NCI-H526 treated with DMSO at 0.1 percent for 48 hours (cell line): ENCODE data around the gene MMP28.

Experiments
- DNase-seq: peaks from one replicate; lab custom pipeline; 2025; lab: John Stamatoyannopoulos, UW

The MMP28 gene, protein sequence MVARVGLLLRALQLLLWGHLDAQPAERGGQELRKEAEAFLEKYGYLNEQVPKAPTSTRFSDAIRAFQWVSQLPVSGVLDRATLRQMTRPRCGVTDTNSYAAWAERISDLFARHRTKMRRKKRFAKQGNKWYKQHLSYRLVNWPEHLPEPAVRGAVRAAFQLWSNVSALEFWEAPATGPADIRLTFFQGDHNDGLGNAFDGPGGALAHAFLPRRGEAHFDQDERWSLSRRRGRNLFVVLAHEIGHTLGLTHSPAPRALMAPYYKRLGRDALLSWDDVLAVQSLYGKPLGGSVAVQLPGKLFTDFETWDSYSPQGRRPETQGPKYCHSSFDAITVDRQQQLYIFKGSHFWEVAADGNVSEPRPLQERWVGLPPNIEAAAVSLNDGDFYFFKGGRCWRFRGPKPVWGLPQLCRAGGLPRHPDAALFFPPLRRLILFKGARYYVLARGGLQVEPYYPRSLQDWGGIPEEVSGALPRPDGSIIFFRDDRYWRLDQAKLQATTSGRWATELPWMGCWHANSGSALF

GRCh38 chr17:35795007-35795870 lies at the start of gene MMP28:
Gene MMP28, minus strand, starts transcription at chr17:35795641. Its CDS starts 264 bp downstream, at chr17:35795377.
- DNase-seq: no peak

GRCh38 chr17:35844547-35844946 lies 49.1 kb upstream of the MMP28 start:
- DNase-seq: no peak

GRCh38 chr17:35843698-35844097 lies 48.3 kb upstream of the MMP28 start:
- DNase-seq: no peak

GRCh38 chr17:35842239-35842638 lies 46.8 kb upstream of the MMP28 start:
- no peak for DNase-seq

GRCh38 chr17:35841505-35841904 lies 46.1 kb upstream of the MMP28 start:
- no peak for DNase-seq

DNA sequence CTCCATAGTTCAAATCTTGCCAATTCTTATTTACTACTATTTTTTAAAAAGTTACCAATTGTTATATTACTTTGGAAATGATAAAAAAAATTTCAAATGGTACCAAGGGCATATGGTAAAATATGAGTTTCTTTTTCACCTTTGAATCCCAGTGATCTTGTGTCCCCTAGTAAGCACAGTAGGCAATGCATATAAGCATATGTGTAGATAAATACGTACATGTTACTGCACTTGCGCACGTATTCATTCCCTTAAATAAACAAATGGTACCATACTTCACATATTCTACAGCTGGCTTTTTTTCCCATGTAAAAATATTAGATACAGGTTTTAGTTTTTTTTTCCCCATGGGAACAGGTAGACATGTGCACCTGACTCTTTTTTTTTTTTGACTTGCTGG lies 45.7 kb upstream of the MMP28 start:
- no peak for DNase-seq

DNA sequence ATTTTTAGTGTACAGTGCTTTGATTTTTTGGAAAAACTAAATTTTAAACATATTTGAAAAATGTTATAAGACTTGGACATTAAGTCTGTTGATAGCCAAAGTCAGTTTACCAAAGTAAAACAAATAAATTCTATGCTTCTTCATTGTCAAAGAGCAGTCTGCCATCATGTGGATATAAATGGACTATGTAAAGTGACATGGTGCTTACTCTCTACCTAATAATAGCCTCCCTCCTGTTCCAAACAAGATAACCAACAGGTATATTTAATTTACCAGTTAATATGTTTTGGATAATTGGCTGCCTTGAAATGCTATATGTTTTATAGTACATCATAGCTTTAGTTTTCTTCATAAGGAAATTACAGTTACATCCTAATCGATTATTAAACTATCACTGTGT lies 29.8 kb upstream of the MMP28 start:
- DNase-seq: no peak

DNA sequence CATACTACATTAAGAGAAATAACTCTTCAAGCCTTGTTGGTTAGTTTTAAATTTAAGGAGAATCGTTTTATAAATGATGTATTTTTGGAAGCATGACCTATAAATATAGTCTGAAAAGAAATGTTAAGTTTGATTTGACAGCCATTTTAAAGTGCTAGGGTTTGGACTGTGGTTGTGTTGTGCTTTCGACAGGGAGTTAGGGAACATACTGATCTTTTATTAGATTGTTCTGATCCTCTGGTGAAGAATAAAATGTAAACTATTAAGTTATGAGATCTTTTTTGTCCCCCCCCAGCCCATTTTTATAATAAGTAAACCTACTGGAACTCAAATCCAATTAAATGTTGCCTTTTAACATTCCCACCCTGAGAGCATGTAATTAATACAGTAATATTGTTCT lies 25.9 kb upstream of the MMP28 start:
- no peak for DNase-seq

- no peak for DNase-seq
These were observed 24.0 kb upstream of the MMP28 start for GRCh38 chr17:35819455-35819854.

- no peak for DNase-seq
These were observed 21.8 kb upstream of the MMP28 start for GRCh38 chr17:35817196-35817595.

DNA sequence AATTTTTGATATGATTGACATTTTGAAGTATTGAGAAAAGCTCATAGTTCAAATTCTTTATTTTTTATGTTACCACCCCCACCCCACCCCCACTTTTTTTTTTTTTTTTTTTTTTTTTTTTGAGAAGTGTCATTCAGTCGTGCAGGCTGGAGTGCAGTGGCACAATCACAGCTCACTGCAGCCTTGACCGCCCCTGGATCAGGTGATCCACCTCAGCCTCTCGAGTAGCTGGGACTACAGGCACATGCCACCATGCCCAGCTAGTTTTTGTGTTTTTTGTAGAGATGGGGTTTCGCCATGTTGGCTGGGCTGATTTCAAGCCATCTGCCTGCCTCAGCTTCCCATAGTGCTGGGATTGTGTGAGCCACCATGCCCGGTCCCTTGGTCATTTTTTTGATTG lies 21.3 kb upstream of the MMP28 start:
- no peak for DNase-seq

DNA sequence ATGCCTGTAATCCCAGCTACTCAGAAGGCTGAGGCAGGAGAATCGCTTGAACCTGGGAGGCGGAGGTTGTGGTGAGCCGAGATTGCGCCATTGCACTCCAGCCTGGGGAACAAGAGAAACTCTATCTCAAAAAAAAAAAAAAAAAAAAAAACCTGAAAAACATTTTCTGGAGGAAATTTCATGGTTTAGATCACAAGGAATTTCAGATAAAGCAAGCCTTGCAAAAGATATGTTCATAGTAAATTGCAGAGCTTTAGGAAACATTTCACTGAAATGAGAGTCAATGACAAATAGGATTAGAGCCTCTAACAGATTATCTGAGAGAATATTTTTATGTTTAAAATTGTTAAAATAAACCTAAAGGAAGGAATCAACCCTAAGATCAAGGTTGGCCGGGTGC lies 17.0 kb upstream of the MMP28 start:
- no peak for DNase-seq

DNA sequence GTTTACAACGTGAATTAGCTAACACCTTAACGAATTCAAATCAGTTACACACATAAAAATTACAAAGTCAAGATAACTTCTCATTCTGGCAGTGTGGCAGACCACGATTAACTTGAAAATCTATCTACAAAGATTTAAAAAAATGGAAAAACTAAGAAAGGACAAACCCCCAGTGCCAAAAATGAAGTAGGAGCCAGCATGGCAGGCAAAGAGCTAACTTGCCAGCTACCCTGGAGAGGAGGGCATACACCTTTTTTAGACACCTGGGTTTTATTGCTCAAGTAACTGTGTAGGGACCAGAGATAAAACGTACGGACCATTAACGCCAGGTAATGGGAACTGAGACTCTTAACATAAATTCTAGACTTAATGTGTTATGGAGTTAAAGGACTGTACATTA lies 16.3 kb upstream of the MMP28 start:
- DNase-seq: no peak

DNA sequence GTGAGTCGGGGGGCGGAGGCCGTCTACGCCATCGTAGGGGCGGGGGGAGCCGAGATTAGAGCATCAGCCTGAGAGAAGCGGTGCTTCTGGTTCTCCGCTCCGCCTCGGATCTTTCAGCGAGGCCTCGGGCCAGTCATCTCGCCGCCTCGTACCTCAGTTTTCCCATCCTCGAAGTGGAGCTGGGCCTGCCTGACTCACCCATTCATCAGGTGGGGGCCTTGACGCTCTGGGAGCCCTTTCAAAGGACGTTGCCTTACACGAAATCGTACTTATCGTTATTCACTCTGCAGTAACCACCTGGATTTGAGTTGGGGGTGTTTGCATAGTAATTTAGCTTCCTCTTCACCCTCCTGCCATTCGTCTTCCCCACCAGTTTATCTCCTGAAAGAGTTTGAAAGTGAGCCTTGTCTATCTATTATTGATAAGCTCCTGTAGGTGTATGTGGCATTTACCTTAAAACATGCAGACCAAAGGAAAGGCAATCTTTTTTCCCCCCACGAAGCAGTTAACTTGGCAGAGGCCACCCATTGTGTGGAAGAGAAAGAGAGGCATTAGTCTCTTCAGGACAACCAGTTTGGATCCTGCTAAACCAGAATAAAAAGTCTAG lies 14.5 kb upstream of the MMP28 start:
- DNase-seq: no peak

DNA sequence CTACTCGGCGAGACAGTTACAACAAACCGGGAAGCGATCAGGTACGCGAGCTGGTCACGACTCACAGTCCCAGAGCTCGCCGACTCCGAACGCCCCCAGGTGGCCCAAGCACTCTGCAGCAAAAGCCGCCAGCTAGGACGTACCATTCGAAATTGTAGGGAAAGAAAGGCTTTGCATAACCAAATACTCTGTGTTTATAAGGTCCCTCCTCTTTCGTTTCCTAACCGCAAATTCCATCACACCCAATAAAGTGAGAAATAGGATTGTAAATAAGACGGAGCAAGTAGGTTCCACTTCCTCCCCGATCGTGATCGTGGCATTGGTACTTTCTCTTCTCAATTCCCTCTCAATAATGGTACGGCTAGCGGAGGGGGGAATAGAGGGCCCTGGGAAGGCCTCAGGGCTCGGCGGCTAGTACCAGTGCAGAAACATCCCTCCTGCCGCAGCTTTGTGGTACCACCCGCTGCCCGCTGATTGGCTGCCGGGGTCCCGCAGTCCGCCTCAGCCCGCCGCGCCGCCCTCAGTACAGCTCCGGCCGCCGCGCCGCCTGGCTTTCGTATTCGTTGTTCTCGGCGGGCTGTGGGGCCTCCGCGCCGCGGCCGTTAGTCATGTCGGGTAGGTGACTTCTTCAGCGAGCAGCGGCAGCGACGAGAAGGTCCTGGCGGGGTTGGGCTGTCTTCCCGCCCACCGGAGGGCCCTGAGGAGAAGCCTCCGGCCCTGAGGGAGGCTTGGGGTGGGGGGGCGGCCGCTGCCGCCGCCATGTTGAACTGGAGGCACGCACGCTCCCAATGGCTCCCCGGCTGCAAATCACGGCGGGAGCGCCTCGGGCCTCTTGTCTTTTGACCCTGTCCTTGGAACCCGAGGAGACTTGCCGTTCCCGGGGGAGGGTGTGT lies 13.8 kb upstream of the MMP28 start, which contains the start of gene TAF15:
Gene TAF15 (plus strand): TSS at position 523 of the 893 bp plus-strand sequence. CDS start 86 bp downstream, at position 609.
- peak; percentile 97 for DNase-seq

DNA sequence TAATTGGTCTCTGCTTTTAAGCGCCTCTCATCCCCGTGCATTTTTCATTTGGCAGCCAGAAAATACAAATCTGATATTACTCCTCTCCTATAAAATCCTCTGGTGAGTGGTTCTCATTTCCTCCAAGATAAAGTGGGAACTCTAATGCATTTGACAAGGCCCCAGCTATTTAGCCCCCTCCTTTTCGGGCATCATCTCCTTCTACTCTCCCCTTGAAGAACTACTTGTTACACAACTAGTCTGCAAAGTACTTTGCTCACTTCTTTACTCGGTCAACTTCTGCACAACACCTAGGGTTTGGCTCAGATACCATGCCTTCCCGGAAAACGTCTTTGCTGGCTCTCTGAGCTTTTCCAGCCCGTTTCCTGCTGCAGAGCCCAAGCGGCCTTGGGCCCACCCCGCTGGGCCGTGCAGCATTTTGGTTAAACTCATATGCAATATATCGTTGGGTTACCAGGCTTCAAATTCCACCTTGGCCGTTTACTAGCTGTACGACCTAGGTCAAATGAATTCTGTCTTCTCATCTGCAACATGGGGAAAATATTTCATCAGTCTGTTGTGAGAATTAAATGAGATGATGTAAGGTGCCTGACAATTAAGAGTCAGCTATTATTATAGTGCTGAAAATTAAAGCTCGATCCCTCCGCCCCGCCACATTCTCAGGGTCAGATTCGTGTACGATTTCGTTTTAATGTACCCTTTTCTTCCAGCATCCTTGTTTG lies 13.0 kb upstream of the MMP28 start:
- DNase-seq: no peak

DNA sequence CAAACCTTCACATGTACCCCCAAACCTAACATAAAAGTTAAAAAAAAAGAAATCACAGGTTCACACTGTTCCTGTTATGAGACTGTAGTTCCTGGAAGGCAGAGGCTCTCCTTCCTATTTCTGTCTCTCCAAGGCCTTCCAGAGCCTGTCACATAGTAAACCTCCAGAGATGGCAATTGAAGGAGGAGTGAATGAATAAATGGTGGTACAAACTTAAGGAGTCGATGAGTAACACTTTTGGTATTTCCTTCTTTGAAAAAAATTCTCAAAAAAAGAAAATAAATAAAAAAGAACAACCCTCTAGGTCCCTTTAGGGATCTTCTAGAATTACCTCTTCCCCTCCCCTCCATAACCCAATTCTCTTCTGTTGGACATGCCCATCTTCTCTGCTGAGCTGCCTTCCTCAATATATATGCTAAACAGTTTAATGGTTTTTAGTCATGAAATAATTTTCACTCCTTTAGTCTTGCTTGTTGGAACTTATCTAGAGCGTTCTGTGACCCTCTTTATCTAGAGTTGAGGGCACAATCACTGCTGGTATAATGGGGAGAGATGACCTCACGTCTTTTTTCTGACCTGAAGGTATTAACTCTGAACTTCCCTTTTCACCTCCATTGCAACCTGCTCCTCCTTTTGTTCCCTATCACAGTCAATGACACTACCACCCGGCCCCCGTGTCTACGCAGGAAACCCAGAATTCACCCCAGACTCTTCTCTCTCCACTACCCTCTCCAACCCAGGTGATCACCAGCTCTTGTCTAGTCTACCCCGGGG lies 12.1 kb upstream of the MMP28 start:
- no peak for DNase-seq

DNA sequence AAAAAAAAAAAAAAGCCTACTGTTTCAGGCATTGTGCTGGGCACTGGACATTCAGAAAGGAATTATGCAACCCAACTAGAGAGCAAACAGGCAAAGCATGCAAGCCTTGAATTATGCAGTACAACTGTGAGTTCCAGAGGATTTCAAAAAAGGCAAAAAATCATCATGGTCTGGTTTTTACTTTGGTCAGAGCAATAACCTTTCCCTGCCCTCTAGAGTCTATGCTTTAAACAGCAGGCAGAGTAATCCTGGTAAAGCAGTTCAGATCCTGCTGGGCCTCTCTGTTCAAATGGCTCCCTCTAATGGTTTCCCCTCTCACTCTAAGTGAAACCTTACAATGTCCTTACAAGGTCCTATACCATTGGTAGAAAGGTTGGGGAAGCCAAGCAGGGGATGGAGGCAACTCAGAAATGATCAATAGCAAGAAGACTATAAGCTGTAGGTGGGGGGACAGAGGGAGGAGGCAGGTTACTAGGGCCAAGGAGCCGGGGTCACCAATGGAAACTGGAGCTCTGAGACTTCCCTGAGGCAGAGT lies 9.3 kb upstream of the MMP28 start:
- DNase-seq: peak; percentile 77

DNA sequence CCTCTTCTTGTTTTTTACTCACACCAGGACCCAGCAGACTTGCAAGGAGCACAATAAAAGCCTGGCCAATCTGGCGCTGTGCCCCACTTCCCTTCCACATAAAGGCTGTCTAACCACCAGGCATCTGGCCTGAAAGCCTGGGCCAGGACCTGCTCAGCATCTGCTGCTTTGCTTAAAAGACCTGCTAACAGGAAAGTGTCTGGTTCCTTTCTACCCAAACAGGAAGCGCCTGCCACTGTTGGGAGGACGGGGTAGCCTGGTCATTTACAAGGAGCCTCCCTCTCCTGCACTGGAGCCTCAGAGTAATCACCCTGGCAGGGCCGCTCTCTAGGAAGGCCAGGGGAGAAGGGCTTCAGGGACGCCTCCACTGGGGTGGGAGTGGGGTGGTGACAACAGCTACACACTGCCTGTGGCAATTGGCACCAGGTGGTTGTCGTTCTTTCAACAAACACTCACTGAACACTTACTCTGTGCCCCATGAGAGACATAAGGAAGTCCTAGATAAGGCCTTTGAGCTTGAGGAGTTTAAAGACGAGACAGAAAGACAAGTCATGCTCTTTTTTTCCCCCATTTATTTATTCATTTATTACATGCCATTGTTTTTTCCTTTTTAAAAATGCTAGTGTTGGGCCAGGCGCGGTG lies 6.3 kb upstream of the MMP28 start:
- no peak for DNase-seq
